ENCODE results near the gene MYO5C.
"Not testable (repeated sequence)": the region's sequence is repeated elsewhere in the genome, so short reads cannot be mapped to it uniquely, and the experiment has no call there.

The MYO5C gene

DNA sequence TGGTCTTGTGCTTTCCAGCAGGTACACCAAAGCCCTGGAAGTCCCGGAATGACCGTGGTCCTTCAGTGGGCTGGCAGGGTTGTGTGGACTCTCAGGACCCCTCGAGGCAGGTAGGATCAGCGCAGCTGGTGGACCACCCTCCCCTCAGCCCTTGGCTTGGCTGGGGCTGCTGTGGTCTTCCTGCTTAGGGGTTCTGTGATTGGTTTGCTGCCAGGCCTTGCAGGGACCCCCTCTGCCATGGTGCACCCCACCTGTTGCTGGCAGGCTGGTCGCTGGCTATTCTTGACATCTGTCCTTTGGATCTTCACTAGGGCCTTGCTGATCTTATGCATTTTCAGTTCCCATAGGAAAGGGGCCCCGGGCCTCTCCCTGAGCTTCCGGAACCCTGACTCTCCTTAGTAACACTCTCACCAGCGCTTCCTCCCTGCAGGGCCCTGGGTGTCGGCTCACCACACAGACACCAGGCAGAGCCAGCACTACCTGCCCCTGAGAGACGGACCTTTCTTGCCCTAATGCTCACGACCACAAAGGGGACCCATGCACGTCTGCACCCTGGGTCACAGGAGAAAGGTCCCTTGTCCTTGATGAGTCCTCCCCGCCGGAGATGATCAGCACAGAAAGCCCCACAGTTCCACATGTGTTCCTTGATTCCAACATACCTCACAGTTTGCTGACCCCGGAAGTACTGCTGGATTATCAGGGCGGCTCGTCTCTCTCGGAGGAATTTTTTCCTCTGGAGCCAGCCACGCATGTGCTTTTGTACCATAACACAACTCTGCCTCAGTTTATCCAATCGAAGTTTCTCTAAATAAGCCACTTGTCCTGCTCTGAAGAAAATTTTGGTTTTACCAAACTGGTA is 51.7 kb downstream of the MYO5C start:
- DNase-seq (ENCODE audit: low spot score) = no peak

DNA sequence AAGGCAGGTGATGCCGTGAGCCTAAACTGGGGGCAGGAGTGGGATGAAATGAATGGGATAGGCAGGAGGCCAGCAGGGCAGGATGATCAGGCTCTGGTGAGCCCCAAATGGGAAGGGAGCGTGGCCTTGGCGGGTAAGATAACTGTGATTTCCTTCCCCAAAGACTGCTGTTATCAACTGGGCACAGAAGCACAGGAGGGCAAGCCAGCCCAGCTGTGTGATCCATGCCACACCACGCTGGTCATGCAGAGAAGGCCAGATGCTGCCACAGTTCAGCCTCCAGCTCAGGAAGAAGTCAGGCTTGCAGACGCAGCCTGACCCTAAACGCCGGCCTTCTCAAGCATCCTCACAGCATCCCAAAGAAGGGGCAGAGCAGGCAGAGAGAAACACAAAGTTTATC is 52.3 kb downstream of the MYO5C start:
- DNase-seq (ENCODE audit: low spot score) = no peak

DNA sequence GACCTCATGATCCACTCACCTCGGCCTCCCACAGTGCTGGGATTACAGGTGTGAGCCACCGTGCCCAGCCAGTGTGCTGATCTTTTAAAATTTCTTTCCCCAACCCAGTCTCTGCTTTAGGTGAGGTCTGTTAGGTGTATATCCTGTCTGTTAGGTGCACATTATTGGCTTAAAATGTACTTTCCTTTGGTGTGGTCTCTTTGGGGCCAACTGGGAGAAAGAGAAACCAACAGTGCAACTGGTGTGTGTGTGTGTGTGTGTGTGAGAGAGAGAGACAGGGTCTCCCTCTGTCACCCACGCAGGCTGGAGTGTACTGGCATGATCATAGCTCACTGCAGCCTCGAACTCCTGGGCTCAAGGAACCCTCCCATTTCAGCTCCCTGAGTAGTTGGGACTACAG is 54.1 kb downstream of the MYO5C start:
- no peak for DNase-seq (ENCODE audit: low spot score)

DNA sequence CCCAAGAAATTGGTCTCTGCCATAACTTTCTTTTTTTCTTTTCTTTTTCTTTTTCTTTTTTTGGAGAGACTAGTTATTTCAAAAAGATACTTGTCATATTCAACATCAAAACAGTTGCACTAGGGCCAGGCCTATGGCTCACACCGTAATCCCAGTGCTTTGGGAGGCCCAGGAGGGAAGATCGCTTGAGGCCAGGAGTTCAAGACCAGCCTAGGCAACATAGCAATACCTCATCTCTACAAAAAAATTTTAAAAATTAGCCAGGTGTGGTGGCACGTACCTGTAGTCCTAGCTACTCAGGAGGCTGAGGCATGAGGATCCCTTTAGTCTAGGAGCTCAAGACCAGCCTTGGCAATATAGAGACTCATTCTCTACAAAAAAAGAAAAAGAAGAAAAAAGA is 55.4 kb downstream of the MYO5C start:
- no peak for DNase-seq (ENCODE audit: low spot score)

DNA sequence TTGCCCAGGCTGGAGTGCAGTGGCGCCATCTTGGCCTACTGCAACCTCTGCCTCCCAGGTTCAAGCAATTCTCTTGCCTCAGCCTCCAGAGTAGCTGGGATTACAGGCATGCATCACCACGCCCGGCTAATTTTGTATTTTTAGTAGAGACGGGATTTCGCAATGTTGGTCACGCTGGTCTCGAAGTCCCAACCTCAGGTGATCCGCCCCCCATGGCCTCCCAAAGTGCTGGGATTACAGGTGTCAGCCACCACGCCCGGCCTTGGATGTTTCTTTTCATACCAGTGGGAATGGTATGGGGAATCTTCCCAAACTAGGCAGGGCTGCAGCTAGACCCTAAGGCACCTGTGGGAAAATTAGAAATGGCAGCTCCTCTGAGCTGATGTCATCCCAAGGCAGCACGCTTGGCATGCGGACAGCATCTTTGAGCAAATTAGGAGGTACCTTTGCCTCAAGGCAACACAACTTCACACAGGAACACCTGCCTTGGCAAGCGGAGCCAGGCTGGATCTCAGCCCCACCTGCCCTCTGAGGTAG is 56.5 kb downstream of the MYO5C start:
- DNase-seq (ENCODE audit: low spot score) = not testable (repeated sequence)

DNA sequence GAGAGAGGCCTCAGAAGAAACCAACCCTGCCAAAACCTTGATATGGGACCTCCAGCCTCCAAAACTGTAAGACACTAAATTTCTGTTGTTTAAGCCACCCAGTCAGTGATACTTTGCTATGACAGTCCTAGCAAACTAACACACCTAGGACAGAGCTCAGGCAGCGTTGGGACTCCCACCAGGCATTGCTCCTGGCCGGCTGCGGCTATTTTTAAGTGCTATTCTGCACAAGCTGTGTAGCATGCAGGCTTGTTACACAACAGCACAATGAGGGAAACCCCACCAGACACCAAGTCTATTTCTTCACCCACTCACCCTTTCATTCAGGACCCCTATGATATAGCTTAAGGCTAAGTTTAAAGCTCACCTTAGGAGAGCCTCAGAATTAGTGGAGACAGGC is 57.5 kb downstream of the MYO5C start:
- DNase-seq (ENCODE audit: low spot score) = no peak

DNA sequence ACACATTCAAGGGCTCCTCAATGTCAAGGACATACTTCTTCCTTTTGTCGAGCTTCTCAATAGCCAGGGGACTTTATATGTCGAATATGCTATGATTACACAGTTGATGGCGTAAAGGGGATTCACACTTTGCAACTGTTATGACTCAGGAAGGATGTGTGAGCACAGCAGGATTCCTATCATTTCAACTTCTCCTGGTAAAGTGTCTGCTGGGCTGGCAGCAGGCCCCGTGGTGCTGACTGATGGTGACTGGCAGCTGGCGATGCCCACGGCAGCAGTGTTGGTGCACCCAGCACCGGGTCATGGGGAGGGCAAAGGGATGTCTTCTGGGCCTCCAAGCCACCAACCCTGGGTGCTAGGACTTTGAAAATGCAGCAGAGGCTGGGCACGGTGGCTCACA is 59.6 kb downstream of the MYO5C start:
- DNase-seq (ENCODE audit: low spot score) = peak; percentile 8

DNA sequence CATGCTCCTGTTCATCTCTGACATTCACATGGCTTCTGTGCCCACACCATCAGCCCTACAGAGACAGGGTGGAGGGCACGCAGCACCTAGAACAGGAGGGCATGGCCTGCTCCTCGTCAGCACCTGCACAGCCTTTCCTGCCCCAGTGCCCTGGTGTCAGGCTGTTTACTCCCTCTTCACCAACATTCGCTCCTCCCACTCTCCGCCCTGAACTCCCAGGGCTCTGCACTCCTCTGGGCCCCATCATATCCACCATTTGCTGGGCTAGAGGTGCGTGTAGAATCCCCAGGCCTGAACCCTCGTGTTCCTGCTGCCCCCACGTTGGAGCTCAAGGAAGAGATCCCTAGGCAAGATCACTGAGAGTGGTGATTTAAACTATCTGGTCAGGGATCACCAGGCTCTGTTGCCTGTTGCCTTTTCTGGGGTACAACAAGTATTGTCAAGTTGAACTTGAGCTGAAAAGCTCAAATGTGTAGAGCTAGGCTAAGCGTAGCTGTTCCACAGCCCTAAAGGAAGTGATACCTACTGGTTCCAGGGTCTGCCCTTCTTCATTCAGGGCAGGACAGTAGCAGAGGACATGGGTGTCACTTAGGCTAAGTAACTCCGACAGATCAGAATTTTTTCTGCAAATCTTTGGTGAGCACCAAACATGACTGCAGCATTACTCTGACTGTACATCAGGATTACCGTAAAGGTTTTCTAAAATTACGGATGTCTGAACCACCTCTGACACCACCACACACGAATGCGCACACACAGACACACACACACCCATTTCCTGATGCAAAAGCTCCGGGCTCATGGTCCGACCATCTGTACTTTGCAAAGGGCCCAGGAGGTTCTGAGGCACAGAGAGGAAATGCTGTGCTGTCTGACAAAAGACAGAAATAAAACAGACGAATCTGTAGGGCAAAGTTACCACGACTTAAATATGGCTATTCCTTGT is 60.7 kb downstream of the MYO5C start:
- no peak for DNase-seq (ENCODE audit: low spot score)

DNA sequence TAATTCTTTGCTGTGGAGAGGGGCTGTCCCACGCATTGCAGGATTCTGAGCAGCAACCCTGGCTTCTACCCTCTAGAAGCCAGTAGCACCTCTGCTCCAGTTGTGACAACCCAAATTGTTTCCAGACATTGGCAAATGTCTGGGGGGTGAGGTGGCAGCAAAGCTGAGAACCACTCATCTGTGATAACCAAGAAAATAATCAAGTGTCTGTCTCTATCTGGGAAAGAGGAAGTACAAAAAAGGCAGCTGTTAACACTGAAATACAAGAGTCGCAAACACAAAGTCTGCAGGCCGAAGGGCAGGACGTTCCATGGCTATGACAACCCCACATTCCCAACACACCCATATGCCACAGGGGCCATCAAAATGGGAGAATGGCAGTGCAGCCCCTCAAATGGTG is 62.2 kb downstream of the MYO5C start:
- DNase-seq (ENCODE audit: low spot score) = no peak

DNA sequence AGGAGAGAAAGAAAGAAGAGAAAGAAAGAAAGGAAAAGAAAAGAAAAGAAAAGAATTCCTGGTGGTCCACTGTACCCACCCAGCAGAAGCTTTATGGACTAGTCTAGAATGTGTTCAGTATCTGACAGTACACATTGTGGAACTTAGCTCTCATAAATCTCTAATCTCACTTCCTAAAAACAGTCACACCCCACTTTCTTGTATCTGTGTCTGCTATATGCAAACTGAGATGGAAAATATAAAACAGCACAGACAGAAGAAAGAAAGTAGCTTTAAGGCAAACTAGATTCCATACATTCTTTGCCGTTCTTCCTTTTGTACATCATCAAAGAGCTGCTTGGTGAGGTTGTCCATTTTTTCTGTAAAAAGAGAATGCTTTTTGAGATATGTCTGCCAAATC is 63.3 kb downstream of the MYO5C start:
- DNase-seq (ENCODE audit: low spot score) = no peak

DNA sequence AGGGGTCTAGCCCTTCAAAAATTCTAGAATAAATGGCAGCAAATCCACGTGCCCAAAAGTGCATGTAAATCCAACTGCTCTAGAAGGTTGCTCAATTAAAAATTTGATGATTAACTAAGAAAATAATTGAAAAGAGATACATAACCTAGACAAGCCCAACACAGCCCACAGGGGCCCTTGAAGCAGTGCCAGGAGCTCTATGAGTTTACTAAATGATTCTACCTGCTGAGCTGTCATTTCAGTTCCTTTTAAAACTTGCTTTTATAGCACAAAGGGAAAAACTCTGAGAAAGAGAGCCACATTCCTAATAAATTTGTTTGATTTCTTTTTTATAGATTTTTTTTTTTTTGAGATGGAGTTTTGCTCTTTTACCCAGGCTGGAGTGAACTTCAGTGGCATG is 65.5 kb downstream of the MYO5C start:
- DNase-seq (ENCODE audit: low spot score) = no peak

DNA sequence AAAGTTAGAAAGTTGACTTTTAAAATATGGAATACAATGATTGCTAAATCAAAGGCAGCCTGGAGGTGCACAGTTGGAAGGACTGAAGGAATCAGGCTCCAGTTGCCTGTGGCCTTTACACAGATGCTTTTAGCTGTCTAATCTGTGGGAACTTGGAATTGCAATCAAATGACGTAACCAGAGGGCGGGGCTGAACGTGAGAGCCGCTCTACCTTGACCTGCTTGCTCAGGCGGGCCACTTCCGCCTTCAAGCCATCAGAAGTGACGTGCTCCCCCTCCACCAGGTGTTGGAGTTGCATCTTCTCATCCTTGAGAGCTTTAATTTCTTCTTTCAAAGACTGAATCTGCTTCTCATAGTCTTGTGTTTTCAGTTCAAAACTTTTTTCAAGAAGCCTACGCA is 66.7 kb downstream of the MYO5C start:
- DNase-seq (ENCODE audit: low spot score) = no peak

DNA sequence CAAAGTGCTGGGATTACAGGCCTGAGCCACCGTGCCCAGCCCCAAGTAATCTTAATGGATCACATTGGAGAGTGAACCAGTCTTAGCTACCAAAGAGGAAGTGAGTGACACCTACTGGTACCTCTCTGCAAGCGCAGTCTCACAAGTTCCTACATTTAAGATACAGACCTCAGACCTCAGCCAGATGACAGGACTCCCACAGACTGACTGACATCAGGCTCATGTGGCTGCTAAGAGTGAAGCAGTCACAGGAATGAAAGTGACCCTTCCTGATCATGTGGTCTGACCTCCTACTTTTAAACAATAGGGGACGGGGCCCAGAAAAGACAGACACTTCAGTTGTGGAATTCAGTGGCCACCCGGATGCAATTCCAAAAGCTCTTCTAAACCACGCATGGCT is 68.1 kb downstream of the MYO5C start:
- DNase-seq (ENCODE audit: low spot score) = peak; percentile 87

DNA sequence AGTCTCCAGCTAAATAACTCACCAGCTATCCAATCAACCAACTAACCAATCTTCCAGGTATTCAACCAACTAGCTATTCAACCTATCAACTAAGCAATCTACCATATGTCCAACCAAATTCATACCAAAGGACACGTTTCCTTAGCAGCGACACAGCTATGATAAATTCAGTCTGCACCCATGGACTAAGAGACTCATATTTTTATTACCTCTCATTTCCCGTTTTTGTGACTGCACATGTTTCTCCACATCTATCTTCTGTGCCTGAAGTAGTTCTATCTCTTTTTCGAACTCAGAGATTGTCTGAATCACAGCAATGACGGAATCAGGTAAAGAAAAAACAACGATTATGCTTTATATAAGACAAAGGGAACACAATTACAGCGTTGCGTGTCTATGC is 70.4 kb downstream of the MYO5C start:
- DNase-seq (ENCODE audit: low spot score) = no peak

DNA sequence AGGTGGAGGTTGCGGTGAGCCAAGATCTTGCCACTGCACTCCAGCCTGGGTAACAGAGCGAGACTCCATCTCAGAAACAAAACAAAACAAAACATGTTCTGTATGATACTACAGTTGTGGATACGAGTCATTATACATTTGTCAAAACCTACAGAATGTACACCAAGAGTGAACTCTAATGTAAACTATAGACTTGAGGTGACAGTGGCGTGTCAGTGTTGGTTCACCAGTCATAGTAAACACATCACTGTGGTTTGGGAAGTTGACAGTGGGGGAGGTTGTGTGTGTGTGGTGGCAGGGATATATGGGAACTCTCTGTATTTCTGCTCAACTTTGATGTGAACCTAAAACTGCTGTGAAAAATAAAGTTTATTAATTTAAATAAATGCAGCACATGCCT is 71.4 kb downstream of the MYO5C start:
- DNase-seq (ENCODE audit: low spot score) = no peak

DNA sequence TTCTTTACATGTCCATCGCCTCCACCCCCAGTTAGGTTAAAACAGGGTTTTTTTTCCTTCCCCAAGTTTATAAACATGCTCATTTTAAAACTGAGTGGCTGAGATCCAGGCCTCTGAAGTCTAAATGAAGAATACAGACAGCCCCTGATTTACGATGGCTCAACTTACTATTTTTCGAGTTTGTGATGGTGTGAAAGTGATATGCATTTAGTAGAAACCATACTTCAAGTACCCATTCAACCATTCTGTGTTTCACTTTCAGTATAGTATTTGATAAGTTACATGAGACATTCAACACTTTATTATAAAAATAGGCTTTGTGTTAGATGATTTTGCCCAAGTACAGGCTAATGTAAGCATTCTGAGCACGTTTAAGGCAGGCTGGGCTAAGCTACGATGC is 73.9 kb downstream of the MYO5C start:
- DNase-seq (ENCODE audit: low spot score) = no peak

DNA sequence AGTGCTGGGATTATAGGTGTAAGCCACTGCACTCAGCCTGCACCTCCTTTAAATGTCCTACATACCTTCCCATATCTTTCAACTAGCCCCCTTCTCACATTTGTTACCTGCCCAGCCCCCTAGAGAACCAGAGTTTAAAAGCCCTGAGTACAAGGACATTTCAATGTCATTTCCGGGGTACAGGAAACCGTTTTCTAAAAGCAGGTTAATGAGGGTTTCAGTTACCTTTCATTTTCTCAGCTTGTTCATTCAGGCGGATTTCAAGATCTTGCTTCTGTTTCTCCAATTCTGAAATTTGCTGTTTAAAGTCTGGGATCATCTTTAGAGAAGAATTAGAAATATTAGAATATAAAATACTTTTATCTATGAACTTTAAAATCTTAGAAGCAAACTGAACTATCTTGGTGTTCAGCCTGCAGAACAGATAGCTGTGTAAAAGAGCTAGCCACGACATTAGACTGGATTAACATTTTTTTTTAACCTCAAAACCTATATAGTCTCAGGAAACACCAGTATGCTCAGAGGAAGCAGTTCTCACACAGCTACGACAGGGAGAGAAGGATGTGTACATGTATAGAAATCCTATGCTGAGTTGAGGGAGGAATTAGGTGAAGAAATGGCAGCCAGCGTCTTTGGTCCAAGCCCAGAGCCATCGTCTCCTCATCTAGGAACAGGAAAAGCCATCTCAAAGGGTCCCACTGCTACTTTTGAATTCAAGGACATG is 74.5 kb downstream of the MYO5C start:
- no peak for DNase-seq (ENCODE audit: low spot score)

DNA sequence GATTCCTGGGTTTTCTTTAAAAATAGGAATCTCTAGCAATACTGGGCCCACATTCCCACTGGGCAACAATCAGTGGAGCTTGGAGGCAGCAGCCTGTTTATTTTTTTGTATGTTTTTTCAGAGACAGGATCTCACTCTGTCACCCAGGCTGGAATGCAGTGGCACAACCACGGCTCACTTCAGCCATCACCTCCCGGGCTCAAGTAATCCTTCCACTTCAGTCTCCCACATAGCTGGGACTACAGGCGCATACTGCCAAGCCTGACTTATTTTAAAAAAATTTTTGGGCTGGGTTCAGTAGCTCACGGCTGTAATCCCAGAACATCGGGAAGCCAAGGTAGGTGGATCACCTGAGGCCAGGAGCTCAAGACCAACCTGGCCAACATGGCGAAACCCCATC is 75.4 kb downstream of the MYO5C start:
- no peak for DNase-seq (ENCODE audit: low spot score)

DNA sequence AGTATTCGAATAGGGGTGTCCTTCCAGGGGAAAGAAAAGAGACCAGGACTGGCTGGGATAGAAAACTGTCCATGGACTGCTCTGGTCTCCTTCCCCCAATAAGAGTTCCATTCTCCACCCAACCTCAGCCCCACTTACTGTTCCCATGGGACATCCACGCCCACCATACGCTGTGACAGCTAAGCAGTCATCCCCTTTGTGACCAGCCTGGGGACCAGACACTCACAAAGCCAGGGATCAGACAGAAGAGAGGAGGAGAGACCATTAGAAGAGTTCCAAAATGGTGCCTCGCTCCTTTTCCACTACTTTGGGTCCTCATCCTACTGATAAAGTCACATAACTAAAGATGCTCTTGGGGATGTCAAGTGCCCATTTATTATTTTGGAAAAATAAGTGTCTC is 76.8 kb downstream of the MYO5C start:
- no peak for DNase-seq (ENCODE audit: low spot score)

DNA sequence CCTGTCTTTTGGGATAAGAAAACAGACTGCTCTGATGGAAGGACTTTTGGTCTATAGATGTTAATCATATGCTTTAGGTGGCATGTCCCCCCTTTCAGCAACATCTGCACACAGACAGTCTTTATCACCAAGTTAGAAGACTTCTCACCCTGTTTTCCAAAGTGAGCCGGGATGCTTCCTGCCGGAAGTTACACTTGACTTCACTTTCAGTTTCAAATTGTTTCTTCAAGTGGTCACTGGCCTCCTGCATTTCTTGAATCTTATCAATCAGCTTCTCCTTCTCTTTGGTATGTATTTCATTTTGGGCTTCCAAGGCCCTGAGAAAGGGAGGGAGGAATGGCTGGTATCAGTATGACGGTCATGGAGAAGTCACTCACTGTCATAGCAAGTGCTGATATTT is 77.2 kb downstream of the MYO5C start:
- DNase-seq (ENCODE audit: low spot score) = no peak

DNA sequence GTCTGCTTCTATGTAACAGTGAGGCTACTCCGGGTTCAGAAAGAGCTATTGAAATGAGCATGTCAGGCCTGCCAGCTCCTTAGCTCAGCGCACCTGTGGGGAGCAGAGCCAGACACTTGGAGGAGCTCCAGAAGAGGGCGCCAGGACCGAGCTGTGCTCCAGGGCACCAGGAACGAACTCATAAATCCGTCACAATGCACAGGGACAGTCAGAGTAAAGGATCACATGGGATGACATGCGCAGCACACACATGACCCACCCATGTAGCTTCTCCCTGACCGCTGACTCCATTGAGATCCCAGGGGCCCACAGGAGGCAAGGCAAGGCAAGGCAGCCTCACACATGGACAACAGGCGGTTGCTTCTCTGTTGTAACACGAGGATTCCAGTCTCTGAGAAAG is 78.4 kb downstream of the MYO5C start:
- no peak for DNase-seq (ENCODE audit: low spot score)

DNA sequence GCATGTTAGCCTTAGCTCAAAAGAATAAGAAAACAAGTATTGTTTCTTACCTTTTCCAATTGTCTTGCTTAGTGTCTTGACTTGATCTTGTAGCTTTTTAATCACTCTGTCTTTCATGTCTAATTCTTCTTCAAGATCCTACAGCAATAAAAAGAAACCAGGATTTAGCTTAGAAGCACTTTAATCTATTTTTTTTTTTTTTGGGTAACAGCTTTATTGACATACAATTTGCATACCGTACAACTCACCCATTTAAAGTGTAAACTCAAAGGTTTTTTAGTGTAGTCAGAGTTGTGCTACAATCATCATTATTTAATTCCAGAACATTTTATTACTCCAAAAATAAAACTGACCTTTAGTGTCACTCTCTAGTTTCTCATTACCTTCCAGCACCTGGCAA is 81.1 kb downstream of the MYO5C start:
- DNase-seq (ENCODE audit: low spot score) = no peak
